ENCODE data around the gene DYNLT2.

DYNLT2 gene

DNA sequence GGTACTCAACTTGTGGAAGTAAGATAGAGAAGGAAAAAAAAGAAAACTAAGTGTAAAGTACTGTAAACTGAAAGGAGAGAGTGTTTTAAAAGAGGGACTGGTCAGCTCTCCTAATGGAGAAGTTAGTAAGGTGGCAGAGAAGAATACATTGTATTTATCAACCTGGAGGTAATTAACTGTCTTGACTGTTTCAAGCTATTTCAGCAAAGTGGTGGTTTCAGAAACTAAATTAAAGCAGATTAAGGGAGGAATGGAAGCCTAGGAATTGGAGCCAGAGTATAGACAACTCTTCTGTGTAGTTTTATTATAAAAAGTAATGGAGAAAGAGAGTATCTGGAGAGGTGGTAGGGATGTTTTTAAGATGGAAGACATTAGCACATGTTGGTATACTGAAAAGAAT lies 24.4 kb downstream of the DYNLT2 start:
- DNase-seq (ENCODE audit: extremely low spot score), result no peak
- TF ChIP-seq CTCF (IDR thresholded peaks at IDR 0.05; ENCODE audit: control extremely low read depth, extremely low read depth, low read depth, missing control alignments), result no peak
- CTCF ChIA-PET, result interaction anchor here (1.5 kb wide), 1 partner anchor 10 kb away, joined by 3 read pairs; no protein-coding TSS in a partner anchor
- POLR2A ChIA-PET, result no interaction called here

DNA sequence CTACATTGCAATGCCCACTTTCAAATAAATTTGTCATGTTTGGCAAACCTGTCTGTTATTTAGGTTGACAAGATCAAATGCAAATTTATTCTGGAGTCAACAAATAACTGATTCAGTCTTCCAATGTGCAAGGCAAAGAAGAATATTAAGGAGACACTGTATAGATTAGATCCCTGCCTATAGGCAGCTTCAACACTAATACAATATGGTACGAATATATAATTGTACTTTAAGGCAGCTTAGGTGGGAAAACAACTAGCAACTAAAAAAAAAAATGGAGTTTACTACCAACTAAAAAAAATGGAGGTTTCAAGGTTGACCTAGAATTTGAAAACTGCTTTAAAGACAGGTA lies 25.3 kb downstream of the DYNLT2 start:
- no peak for TF ChIP-seq CTCF (IDR thresholded peaks at IDR 0.05; ENCODE audit: control extremely low read depth, extremely low read depth, low read depth, missing control alignments)
- POLR2A ChIA-PET, result no interaction called here
- no peak for DNase-seq (ENCODE audit: extremely low spot score)
- CTCF ChIA-PET, result no interaction called here

GRCh38 chr6:169725125-169726048 lies 26.0 kb downstream of the DYNLT2 start:
- TF ChIP-seq CTCF (IDR thresholded peaks at IDR 0.05; ENCODE audit: control extremely low read depth, extremely low read depth, low read depth, missing control alignments), result no peak
- ChIA-PET CTCF (interaction anchor here (0.8 to 1.3 kb wide), 4 partner anchors 15 to 24 kb away, joined by 3 to 4 read pairs (median 3); no protein-coding TSS in a partner anchor), POLR2A (no interaction called here)
- DNase-seq (ENCODE audit: extremely low spot score), result no peak

DNA sequence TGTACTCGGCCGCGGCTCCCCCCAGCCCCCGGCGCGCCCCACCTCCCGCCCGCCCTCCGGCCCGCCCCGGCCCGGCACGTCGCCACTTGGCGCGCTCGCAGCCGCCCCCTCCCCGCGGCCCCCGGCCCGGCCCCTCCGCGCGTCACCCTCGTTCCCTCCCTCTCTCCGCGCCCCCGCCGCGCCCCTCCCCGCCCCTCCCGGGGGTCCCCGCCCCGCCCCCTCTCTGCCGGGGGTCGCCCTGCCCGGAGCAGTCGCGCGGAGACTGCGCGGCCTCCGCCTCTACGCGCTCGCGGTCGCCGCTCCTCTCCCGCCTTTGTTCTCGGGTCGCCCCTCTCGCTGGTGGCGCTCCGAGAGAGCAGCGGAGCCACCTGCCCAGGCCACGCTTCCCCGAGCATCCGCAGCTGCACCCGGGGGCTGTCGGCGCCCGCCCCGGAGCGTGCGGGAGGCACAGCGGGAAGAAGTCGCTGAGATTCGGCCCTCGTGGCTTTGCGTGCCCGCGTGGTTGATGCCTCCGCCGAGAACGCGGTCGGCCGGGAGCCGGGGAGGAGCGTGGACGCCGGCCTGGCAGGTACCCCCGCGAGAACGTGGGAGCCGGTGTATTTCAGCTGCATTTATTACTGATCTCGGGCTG lies 26.8 kb downstream of the DYNLT2 start, which contains the start of gene PHF10:
Gene PHF10 (minus strand): TSS at position 7 of the 631 bp plus-strand sequence. CDS start 569 bp downstream, outside the sequence.
- ChIA-PET CTCF (interaction anchor here (0.8 to 1.3 kb wide), 4 partner anchors 14 to 25 kb away, joined by 3 to 4 read pairs (median 3); no protein-coding TSS in a partner anchor), POLR2A (no interaction called here)
- DNase-seq (ENCODE audit: extremely low spot score), result peak; percentile 85
- TF ChIP-seq CTCF (IDR thresholded peaks at IDR 0.05; ENCODE audit: control extremely low read depth, extremely low read depth, low read depth, missing control alignments), result no peak

DNA sequence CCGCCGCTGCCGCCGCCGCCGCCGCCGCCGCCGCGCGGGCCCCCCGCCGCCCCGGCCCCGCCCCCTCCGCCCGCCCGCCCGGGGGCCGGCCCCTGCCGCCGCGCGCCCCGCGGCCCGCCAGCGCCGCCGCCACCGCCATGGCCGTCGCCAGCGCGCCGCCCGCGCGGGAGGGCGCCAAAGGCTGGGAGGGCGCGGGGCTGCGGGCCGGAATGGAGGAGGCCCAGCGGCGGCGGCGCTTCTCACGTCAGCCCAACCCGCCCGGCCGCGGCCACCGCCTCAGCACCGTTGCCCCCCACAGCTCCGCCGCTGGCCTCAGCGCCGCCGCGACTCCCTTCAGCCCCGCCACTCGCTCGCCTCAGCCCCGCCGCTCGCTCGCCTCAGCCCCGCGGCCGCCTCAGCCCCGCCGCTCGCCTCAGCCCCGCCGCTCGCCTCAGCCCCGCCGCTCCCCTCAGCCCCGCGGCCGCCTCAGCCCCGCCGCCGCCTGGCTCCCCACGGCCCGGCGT lies 27.3 kb downstream of the DYNLT2 start:
- DNase-seq (ENCODE audit: extremely low spot score), result peak; percentile 75
- TF ChIP-seq CTCF (IDR thresholded peaks at IDR 0.05; ENCODE audit: control extremely low read depth, extremely low read depth, low read depth, missing control alignments), result no peak
- ChIA-PET POLR2A (no interaction called here), CTCF (interaction anchor here (1.3 kb wide), 1 partner anchor 14 kb away, joined by 4 read pairs; no protein-coding TSS in a partner anchor)

- no peak for TF ChIP-seq CTCF (IDR thresholded peaks at IDR 0.05; ENCODE audit: control extremely low read depth, extremely low read depth, low read depth, missing control alignments)
- CTCF ChIA-PET, result interaction anchor here (2.1 kb wide), 1 partner anchor 19 kb away, joined by 15 read pairs; no protein-coding TSS in a partner anchor
- DNase-seq (ENCODE audit: extremely low spot score), result peak; percentile 71
- POLR2A ChIA-PET, result no interaction called here
These were observed 28.0 kb downstream of the DYNLT2 start for GRCh38 chr6:169723200-169723909.
